ENCODE measurements around the gene RNF19B. TPM values are rescaled to one million over a fixed set of nuclear protein-coding genes. Genes with fewer than 3 reads are reported as not detected.
"Not testable (repeated sequence)": the region's sequence is repeated elsewhere in the genome, so short reads cannot be mapped to it uniquely, and the experiment has no call there.

The RNF19B gene
- total and polyA plus RNA-seq, 2 experiments from 2014 or later = 15.8 to 17.8 TPM

- no peak for TF ChIP-seq CTCF (IDR thresholded peaks at IDR 0.05; ENCODE audit: low read depth, low read length)
- Histone ChIP-seq H3K4me1 (ENCODE audit: low read depth) (peaks cover 7% of the 10 kb centered on the region), H3K27me3 (no peaks in the 10 kb centered on the region), H3K27ac (no peak overlapping the region), H3K36me3 (no peaks in the 10 kb centered on the region), H3K4me3 (no peak overlapping the region), H3K9me3 (ENCODE audit: low read depth) (no peaks in the 10 kb centered on the region)
- no peak for DNase-seq (ENCODE audit: low read depth in 1 of 2, low spot score in 1 of 2)
These were observed 54.3 kb downstream of the RNF19B start for GRCh38 chr1:32910319-32910718.

GRCh38 chr1:32907435-32907834 lies 57.2 kb downstream of the RNF19B start:
- peak; percentile 62 to 79 for DNase-seq (ENCODE audit: low read depth in 1 of 2, low spot score in 1 of 2)
- TF ChIP-seq CTCF (IDR thresholded peaks at IDR 0.05; ENCODE audit: low read depth, low read length) = no peak
- Histone ChIP-seq H3K27me3 (peaks cover 7% of the 10 kb centered on the region), H3K27ac (no peak overlapping the region), H3K9me3 (ENCODE audit: low read depth) (no peaks in the 10 kb centered on the region), H3K4me3 (no peak overlapping the region), H3K4me1 (ENCODE audit: low read depth) (peaks cover 7% of the 10 kb centered on the region), H3K36me3 (no peaks in the 10 kb centered on the region)

- no peak for TF ChIP-seq CTCF (IDR thresholded peaks at IDR 0.05; ENCODE audit: low read depth, low read length)
- H3K27ac ChIP-seq = no peak overlapping the region
- H3K4me1 ChIP-seq (ENCODE audit: low read depth) = peaks cover 7% of the 10 kb centered on the region
- no peak overlapping the region for H3K4me3 ChIP-seq
- H3K27me3 ChIP-seq = peaks cover 14% of the 10 kb centered on the region
- no peaks in the 10 kb centered on the region for H3K9me3 ChIP-seq (ENCODE audit: low read depth)
- DNase-seq (ENCODE audit: low read depth in 1 of 2, low spot score in 1 of 2) = no peak
- no peaks in the 10 kb centered on the region for H3K36me3 ChIP-seq
These were observed 58.0 kb downstream of the RNF19B start for GRCh38 chr1:32906654-32907053.

GRCh38 chr1:32905588-32905987 lies 59.0 kb downstream of the RNF19B start:
- not testable (repeated sequence) for H3K4me1 ChIP-seq (ENCODE audit: low read depth); H3K4me3 ChIP-seq; H3K27ac ChIP-seq; H3K36me3 ChIP-seq; H3K9me3 ChIP-seq (ENCODE audit: low read depth); DNase-seq (ENCODE audit: low read depth in 1 of 2, low spot score in 1 of 2)
- H3K27me3 ChIP-seq = peaks cover 24% of the 10 kb centered on the region

- H3K4me3 ChIP-seq = no peak overlapping the region
- no peaks in the 10 kb centered on the region for H3K36me3 ChIP-seq
- peaks cover 7% of the 10 kb centered on the region for H3K4me1 ChIP-seq (ENCODE audit: low read depth)
- no peaks in the 10 kb centered on the region for H3K9me3 ChIP-seq (ENCODE audit: low read depth)
- H3K27ac ChIP-seq = no peak overlapping the region
- TF ChIP-seq CTCF (IDR thresholded peaks at IDR 0.05; ENCODE audit: low read depth, low read length) = no peak
- no peak for DNase-seq (ENCODE audit: low read depth in 1 of 2, low spot score in 1 of 2)
- H3K27me3 ChIP-seq = peaks cover 31% of the 10 kb centered on the region
These were observed 59.8 kb downstream of the RNF19B start for GRCh38 chr1:32904797-32905196.

GRCh38 chr1:32903991-32904785 lies 60.4 kb downstream of the RNF19B start:
- no peak overlapping the region for H3K4me3 ChIP-seq
- H3K9me3 ChIP-seq (ENCODE audit: low read depth) = no peaks in the 10 kb centered on the region
- peaks cover 36% of the 10 kb centered on the region for H3K27me3 ChIP-seq
- H3K4me1 ChIP-seq (ENCODE audit: low read depth) = peaks cover 7% of the 10 kb centered on the region
- no peak for DNase-seq (ENCODE audit: low read depth in 1 of 2, low spot score in 1 of 2)
- no peak overlapping the region for H3K27ac ChIP-seq
- TF ChIP-seq CTCF (IDR thresholded peaks at IDR 0.05; ENCODE audit: low read depth, low read length) = no peak
- H3K36me3 ChIP-seq = no peaks in the 10 kb centered on the region
